SK-N-SH (cell line): ENCODE data around the gene BZW2. TPM values are rescaled to one million over a fixed set of nuclear protein-coding genes. Genes with fewer than 3 reads are reported as not detected.

ENCODE experiments used
- CTCF ChIA-PET: fragments of 300-600, 350-600 bp; formaldehyde crosslinking; extraction: SDS; loops from one replicate; lab custom pipeline; 2021; lab: Yijun Ruan, JAX
- POLR2A ChIA-PET: fragments of 350-600 bp; sonication (Branson Sonifier 250); formaldehyde crosslinking; extraction: SDS; loops from one replicate; lab custom pipeline; 2020; ENCODE audit warnings: antibody characterized with exemption, inconsistent platforms; lab: Yijun Ruan, JAX
- DNase-seq: peaks from one replicate; pipeline ENCODE4 v3.0.0; 2012
- H2AFZ ChIP-seq: fragments of 200-600 bp; sonication (generic); 2 replicates; pipeline ENCODE4 v1.8.1; 2016; ENCODE audit warnings: antibody characterized with exemption, mild to moderate bottlenecking, low read depth
- H3F3A ChIP-seq: fragments of 200-600 bp; sonication (generic); replicated peaks from 2 replicates; pipeline ENCODE3; 2016; ENCODE audit warnings: antibody characterized with exemption, mild to moderate bottlenecking; ENCODE audit not compliant: insufficient read depth
- H3K27ac ChIP-seq, 2 experiments: fragments of 200-500 bp in 1 of 2; fragments of 200-600 bp in 1 of 2; sonication (Bioruptor generic) in 1 of 2; sonication (generic), shearing (Covaris generic) in 1 of 2; 2 replicates each; pipeline versions ENCODE4 v1.5.1 to v1.6.1; 2014 to 2016; ENCODE audit warnings: low read depth in 2 of 2, inconsistent platforms in 1 of 2, low read length in 1 of 2, mild to moderate bottlenecking in 1 of 2, mixed read lengths in 1 of 2
- H3K27me3 ChIP-seq: fragments of 200-600 bp; sonication (generic), shearing (Covaris generic); 2 replicates; pipeline ENCODE4 v1.6.1; 2016; ENCODE audit warnings: mixed run types; ENCODE audit not compliant: insufficient read depth
- H3K36me3 ChIP-seq, 2 experiments: fragments of 200-500 bp in 1 of 2; fragments of 200-600 bp in 1 of 2; sonication (Bioruptor generic) in 1 of 2; sonication (generic) in 1 of 2; replicated peaks in 1 of 2; 2 replicates each; pipeline versions ENCODE3 to v1.5.1; 2014 to 2016; ENCODE audit warnings: low read length in 1 of 2, mild to moderate bottlenecking in 1 of 2; ENCODE audit not compliant: insufficient read depth in 2 of 2, control insufficient read depth in 1 of 2
- H3K4me1 ChIP-seq, 2 experiments: fragments of 200-500 bp in 1 of 2; fragments of 200-600 bp in 1 of 2; sonication (Bioruptor generic) in 1 of 2; sonication (generic), shearing (Covaris generic) in 1 of 2; 2 replicates each; pipeline versions ENCODE4 v1.5.1 to v1.6.1; 2014 to 2016; ENCODE audit warnings: low read depth in 1 of 2, low read length in 1 of 2, mixed run types in 1 of 2; ENCODE audit not compliant: insufficient read depth in 2 of 2, control insufficient read depth in 1 of 2
- H3K4me2 ChIP-seq: fragments of 200-600 bp; sonication (generic), shearing (Covaris generic); 2 replicates; pipeline ENCODE4 v1.6.1; 2017; ENCODE audit warnings: mixed run types
- H3K4me3 ChIP-seq, 2 experiments: fragments of 200-500 bp in 1 of 2; fragments of 200-600 bp in 1 of 2; sonication (Bioruptor generic) in 1 of 2; sonication (generic), shearing (Covaris generic) in 1 of 2; 2 replicates each; pipeline versions ENCODE4 v1.5.1 to v1.8.1; 2014 to 2016; ENCODE audit warnings: low read depth in 2 of 2, inconsistent platforms in 1 of 2, low read length in 1 of 2, mild to moderate bottlenecking in 1 of 2, mixed read lengths in 1 of 2, moderate library complexity in 1 of 2
- H3K79me2 ChIP-seq: fragments of 200-600 bp; sonication (generic); 2 replicates; pipeline ENCODE4 v1.8.1; 2017; ENCODE audit warnings: mild to moderate bottlenecking; ENCODE audit not compliant: insufficient read depth
- H3K9ac ChIP-seq: fragments of 200-600 bp; sonication (generic); 2 replicates; pipeline ENCODE4 v1.6.1; 2017; ENCODE audit warnings: mixed run types
- H3K9me2 ChIP-seq: fragments of 200-600 bp; sonication (generic); 2 replicates; pipeline ENCODE4 v1.6.1; 2017; ENCODE audit warnings: mixed run types
- H3K9me3 ChIP-seq: fragments of 200-600 bp; sonication (generic); 2 replicates; pipeline ENCODE4 v1.6.1; 2017; ENCODE audit warnings: mixed run types, mild to moderate bottlenecking, moderate library complexity
- H4K20me1 ChIP-seq: fragments of 200-600 bp; sonication (generic); 2 replicates; pipeline ENCODE4 v1.6.1; 2017; ENCODE audit warnings: mild to moderate bottlenecking, mixed run types; ENCODE audit not compliant: insufficient read depth
- CHD2 ChIP-seq: fragments of 150-350 bp; IDR thresholded peaks from 2 replicates; pipeline ENCODE4 v1.6.1; 2018; ENCODE audit warnings: low read length; ENCODE audit not compliant: partially characterized antibody
- EZH2phosphoT487 ChIP-seq: fragments of 200-600 bp; sonication (generic); IDR thresholded peaks from 2 replicates; pipeline ENCODE4 v1.6.1; 2017; ENCODE audit warnings: low read depth, mixed run types, mild to moderate bottlenecking, antibody characterized with exemption, moderate library complexity, borderline replicate concordance
- RAD21 ChIP-seq: IDR thresholded peaks from 2 replicates; pipeline ENCODE4 v1.6.1; 2012; ENCODE audit warnings: mild to moderate bottlenecking, low read length
- REST ChIP-seq: IDR thresholded peaks from 2 replicates; pipeline ENCODE4 v1.6.1; 2012; ENCODE audit warnings: mild to moderate bottlenecking, low read depth, low read length, moderate library complexity
- SMC3 ChIP-seq: IDR thresholded peaks from 2 replicates; pipeline ENCODE4 v1.6.1; 2012; ENCODE audit warnings: low read depth, low read length, improper control_type of control experiment
- TAF1 ChIP-seq: IDR thresholded peaks from 2 replicates; pipeline ENCODE4 v1.6.1; 2012; ENCODE audit warnings: low read depth, mild to moderate bottlenecking, low read length, moderate library complexity, borderline replicate concordance
- YY1 ChIP-seq: IDR thresholded peaks from 2 replicates; pipeline ENCODE4 v1.4.0; 2012; ENCODE audit warnings: low read depth, mild to moderate bottlenecking
- WGBS: methylation state at CpG from one replicate; pipeline ENCODE4 v1.1.6; 2017; ENCODE audit warnings: low lambda C conversion rate; 5-methylcytosine and 5-hydroxymethylcytosine counted together
- polyA plus RNA-seq, 3 experiments: library from polyadenylated mRNA; depleted of rRNA; stranded (reverse); fragments of >200 nt; gene quantifications; 2 replicates each; pipeline ENCODE4 v1.2.3, GENCODE V29; 2012
- TF ChIP-seq, protein P1 (sequence below): fragments of 200-600 bp; sonication (generic); IDR thresholded peaks from 2 replicates; pipeline ENCODE4 v1.6.1; 2017; ENCODE audit warnings: antibody characterized with exemption, mild to moderate bottlenecking, moderate library complexity

Gene BZW2
- polyA plus RNA-seq, 1 of the 3 experiments (the other 2 are of a cell fraction), result 71.9 TPM

DNA sequence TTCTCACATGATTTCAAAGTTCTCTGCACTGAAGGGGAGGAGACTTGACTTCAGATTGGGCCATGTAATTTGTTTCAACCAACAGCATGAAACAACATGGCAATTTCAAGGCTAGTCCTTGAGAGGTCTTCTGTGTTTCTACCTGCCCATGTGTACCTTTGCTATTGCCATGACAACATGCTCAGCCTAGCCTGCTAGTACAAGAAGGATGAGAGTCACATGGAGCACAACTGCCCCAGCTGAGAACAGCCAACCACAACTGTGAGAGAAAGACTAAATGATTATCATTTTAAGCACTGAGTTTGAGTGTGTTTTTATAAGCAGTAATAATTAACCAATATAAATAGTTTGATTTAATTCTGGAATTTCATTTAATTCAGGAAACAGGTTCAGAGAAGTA, 42.3 kb upstream of the BZW2 start:
- no peaks in the 10 kb centered on the region for H3K9me3 ChIP-seq
- peaks cover 52 to 67% of the 10 kb centered on the region in 2 experiments for H3K36me3 ChIP-seq
- ChIA-PET POLR2A (no interaction called here), CTCF (interaction anchor here (0.9 to 2.1 kb wide), 3 partner anchors 39 to 316 kb away, joined by 3 to 10 read pairs (median 4); no protein-coding TSS in a partner anchor)
- H3K27ac ChIP-seq, result no peak overlapping the region
- no peak overlapping the region for H3K4me3 ChIP-seq
- H3K9ac ChIP-seq, result no peak overlapping the region
- no peak for DNase-seq
- no peaks in the 10 kb centered on the region for H3K9me2 ChIP-seq
- H3F3A ChIP-seq, result no peaks in the 10 kb centered on the region
- no peaks in the 10 kb centered on the region for H3K27me3 ChIP-seq
- TF ChIP-seq SMC3, result no peak
- no peaks in the 10 kb centered on the region for H4K20me1 ChIP-seq
- H3K79me2 ChIP-seq, result no peaks in the 10 kb centered on the region
- H3K4me2 ChIP-seq, result no peak overlapping the region
- H2AFZ ChIP-seq, result no peak overlapping the region
- no peaks in the 10 kb centered on the region; a peak in 1 of 4 replicates for H3K4me1 ChIP-seq

DNA sequence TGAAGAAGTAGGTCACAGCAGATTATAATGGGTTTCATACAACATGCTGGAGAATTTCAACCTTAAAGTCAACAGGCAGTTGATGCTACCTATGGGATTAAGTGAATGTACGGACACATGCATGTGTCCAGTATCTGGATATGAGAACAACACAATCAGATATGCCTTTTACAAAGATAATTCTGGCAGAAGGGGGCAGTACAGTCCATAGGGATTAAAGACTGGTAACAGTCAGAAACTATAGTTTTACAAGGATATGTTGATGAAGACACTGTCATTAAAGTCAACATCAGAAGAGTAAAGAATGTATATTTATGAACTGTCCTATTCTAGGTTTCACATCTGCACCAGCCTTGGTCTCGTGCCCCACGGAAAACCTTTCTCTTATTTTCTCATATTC, 41.9 kb upstream of the BZW2 start:
- Histone ChIP-seq H3K27ac (no peak overlapping the region), H3K9ac (no peak overlapping the region)
- no peak for TF ChIP-seq REST
- TF ChIP-seq, protein P1, sequence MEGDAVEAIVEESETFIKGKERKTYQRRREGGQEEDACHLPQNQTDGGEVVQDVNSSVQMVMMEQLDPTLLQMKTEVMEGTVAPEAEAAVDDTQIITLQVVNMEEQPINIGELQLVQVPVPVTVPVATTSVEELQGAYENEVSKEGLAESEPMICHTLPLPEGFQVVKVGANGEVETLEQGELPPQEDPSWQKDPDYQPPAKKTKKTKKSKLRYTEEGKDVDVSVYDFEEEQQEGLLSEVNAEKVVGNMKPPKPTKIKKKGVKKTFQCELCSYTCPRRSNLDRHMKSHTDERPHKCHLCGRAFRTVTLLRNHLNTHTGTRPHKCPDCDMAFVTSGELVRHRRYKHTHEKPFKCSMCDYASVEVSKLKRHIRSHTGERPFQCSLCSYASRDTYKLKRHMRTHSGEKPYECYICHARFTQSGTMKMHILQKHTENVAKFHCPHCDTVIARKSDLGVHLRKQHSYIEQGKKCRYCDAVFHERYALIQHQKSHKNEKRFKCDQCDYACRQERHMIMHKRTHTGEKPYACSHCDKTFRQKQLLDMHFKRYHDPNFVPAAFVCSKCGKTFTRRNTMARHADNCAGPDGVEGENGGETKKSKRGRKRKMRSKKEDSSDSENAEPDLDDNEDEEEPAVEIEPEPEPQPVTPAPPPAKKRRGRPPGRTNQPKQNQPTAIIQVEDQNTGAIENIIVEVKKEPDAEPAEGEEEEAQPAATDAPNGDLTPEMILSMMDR, result peak; percentile 41
- peak; percentile 60 for TF ChIP-seq RAD21
- TF ChIP-seq EZH2phosphoT487, result no peak
- no peak for TF ChIP-seq TAF1
- no peak for TF ChIP-seq YY1
- 0 out of 2 replicates have a peak, but pooled peaks have one; percentile 15 for TF ChIP-seq SMC3
- TF ChIP-seq CHD2, result no peak
- TF ChIP-seq, all 33 proteins: peak for 3
- H3K9me2 ChIP-seq, result no peaks in the 10 kb centered on the region
- no peaks in the 10 kb centered on the region for H3K79me2 ChIP-seq
- H3K27me3 ChIP-seq, result no peaks in the 10 kb centered on the region
- POLR2A ChIA-PET, result no interaction called here
- DNase-seq, result no peak
- no peaks in the 10 kb centered on the region; a peak in 1 of 4 replicates for H3K4me1 ChIP-seq
- CTCF ChIA-PET, result interaction anchor here (1.4 kb wide), 1 partner anchor 40 kb away, joined by 4 read pairs; no protein-coding TSS in a partner anchor
- 98% methylated on average over 3 of the region's 3 CpGs for WGBS
- H4K20me1 ChIP-seq, result no peaks in the 10 kb centered on the region
- no peak overlapping the region for H2AFZ ChIP-seq
- no peak overlapping the region for H3K4me2 ChIP-seq
- no peaks in the 10 kb centered on the region for H3K9me3 ChIP-seq
- H3K36me3 ChIP-seq, result peaks cover 52 to 71% of the 10 kb centered on the region in 2 experiments
- no peaks in the 10 kb centered on the region for H3F3A ChIP-seq
- H3K4me3 ChIP-seq, result no peak overlapping the region
